ENCODE results near the gene RPS6KA5. TPM values are rescaled to one million over a fixed set of nuclear protein-coding genes. Genes with fewer than 3 reads are reported as not detected.
A peak's percentile ranks its signal among the peaks of the same experiment; 100 is the strongest.
"Not testable (repeated sequence)": the region's sequence is repeated elsewhere in the genome, so short reads cannot be mapped to it uniquely, and the experiment has no call there.

Gene RPS6KA5
- total RNA-seq, 1 donor from 2014 or later = 4.1 TPM

DNA sequence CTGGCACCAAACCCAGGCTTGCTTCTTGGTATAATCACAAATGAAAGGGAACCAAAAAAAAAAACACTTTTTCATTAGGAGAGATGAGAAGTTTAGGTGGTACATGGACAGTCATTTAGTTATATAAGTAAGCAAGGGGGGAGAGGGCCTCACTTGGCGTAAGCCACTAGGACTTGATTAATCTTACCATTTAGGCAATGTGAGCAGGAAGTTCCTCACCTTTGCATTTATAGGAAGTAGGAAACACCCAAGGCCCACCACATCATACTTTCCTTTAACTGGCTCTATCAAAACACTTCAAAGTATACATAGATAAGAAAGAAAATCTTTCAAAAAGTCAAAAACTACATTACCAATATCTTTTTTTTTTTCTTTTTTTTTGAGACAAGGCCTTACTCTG is 6.7 kb upstream of the RPS6KA5 start:
- DNase-seq (ENCODE audit: low spot score) = no peak

DNA sequence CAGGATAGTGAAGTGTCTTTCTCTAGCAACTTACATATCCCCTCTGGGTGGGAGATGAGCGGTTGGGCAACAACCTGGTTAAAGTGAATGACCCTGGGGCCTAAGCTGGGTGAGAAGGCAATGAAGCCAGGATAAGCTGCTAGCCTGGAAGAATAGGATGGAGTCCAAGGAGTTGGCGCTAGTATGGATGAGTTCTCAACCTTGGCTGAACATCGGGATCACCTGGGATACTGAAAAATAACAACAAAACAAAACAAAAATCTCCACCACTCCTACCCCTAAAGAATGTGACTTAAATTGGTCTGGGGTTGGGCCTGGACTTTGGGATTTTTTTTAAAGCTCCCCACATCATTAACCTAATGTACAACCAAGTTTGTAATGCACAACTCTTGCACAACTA is 4.8 kb upstream of the RPS6KA5 start:
- DNase-seq (ENCODE audit: low spot score) = no peak

- DNase-seq (ENCODE audit: low spot score) = no peak
Observed at GRCh38 chr14:91063119-91063518, 2.7 kb upstream of the RPS6KA5 start.

DNA sequence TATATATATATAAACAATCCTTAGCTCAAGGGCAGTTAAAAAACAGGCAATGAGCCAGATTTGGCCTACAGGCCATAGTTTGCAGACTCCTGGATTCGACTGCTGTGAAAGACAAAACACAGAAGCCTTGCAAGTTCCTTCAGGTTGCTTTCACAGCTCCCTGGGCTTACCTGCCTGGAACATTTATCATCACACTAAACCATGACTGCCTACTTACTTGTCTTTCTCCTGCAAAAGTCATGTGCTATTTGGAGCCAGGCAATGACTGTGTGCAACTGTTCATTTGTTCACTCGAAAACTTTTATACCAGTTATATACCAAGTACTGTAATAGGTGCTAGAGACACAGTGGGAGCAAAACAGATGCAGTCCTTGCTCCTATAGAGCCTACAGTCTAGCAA is 2.2 kb upstream of the RPS6KA5 start:
- DNase-seq (ENCODE audit: low spot score) = peak; percentile 37

GRCh38 chr14:91061056-91061887 is 831 bp upstream of the RPS6KA5 start:
- DNase-seq (ENCODE audit: low spot score) = no peak

- peak; percentile 35 for DNase-seq (ENCODE audit: low spot score)
Observed at GRCh38 chr14:91059576-91060350, 678 bp downstream of the RPS6KA5 start.

DNA sequence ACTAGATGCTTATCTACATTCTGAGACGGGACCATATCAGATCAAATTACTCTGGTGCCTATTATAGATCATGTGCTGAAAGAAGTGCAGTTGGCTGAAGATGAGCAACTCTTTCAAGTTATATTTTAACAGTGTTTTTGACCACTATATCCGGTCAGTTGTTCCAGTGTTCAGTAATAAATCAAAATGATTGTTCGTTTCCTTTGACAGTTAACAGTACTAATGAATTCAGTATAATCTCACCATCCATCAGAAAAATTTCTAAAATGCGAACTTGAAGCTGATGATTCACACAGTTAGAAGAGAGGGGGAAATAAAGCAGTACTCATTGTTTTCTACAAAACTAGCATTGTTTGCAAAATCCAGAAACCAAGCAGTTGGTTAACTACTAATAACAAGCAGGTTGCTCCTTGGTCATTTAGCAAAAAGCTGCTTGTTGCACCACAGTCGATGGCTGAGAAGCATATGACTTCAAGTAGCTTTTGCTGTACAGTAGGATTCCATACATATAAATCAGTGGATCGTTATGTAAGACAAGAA is 2.3 kb downstream of the RPS6KA5 start:
- DNase-seq (ENCODE audit: low spot score) = no peak

GRCh38 chr14:91056361-91056760 is 4.1 kb downstream of the RPS6KA5 start:
- no peak for DNase-seq (ENCODE audit: low spot score)

DNA sequence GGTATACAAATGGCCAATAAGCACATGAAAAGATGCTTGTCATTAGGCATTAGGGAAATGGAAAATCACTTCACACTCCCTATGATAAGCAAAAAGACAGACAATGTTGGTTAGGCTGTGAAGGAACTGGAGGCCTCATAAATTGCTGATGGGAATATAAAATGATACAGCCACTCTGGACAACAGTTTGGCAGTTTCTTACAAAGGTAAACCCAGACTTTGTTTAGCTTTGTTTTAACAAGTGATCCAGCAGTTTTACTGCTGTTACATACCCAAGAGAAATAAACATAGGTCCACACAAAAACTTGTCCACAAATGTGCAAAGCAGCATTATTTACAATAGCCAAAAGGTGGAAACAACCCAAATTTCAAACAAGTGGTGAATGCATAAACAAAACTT is 5.4 kb downstream of the RPS6KA5 start:
- DNase-seq (ENCODE audit: low spot score) = no peak

DNA sequence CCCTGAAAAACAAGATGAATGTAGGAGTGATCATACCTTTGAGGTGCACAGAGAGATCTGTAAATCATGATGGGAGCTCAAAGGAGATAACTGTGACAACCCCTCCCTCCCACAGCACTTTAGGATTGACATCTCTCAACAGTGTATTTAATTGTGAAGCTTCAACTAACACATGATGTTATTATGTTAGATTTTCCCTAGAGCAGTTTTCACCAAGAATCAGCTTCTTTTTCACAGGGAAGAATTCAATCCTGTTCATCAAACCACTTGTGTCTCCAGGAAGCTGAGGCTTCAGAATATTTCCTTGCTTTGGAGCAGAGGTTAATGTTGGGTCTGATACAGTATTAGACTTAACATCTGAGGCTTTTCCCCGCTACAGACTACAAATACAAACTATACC is 11.8 kb downstream of the RPS6KA5 start:
- no peak for DNase-seq (ENCODE audit: low spot score)

DNA sequence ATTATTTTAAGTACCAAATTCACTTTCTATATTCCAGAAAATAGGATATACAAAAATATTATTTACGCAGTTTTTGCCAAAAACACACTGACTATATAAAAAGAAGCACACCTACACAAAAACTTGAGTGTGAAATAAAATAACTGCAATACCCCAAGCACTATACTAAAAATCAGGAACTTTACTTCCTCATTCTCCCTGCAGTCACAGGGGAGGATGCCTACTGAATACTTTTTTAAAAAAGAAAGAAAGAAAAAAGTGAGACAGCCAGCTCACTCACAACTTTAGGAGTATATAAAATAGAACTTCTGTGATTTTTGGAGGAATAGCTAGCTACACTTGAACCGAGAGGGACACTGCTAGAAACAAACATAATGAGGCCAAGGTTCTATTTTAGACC is 12.2 kb downstream of the RPS6KA5 start:
- DNase-seq (ENCODE audit: low spot score) = no peak

GRCh38 chr14:91047174-91047753 is 13.2 kb downstream of the RPS6KA5 start:
- DNase-seq (ENCODE audit: low spot score) = no peak

DNA sequence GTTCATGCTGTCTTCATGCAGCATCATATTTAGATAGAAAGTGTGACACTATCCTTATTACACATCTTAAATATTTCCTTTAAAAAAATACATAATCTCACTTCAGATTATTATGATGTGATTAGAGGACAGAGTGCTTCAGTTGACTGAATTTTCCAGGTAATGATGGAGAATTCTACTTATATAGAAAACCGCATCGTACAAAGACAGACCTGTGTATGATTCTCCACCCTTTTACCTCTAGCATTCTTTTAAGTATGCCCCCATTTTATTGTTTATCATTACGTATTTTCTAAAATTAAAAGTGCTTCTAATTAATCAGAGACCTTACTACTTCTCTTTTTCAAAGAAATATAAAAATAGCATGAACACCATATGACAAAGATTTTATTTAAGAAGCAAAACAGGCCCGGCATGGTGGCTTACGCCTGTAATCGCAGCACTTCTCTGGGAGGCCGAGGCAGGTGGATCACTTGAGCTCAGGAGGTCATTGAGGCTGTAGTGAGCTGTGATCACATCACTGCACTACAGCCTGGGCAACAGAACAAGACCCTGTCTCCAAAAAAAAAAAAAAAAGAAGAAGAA is 13.9 kb downstream of the RPS6KA5 start:
- DNase-seq (ENCODE audit: low spot score) = no peak

- no peak for DNase-seq (ENCODE audit: low spot score)
Observed at GRCh38 chr14:91041450-91041849, 19.0 kb downstream of the RPS6KA5 start.

- DNase-seq (ENCODE audit: low spot score) = no peak
Observed at GRCh38 chr14:91040545-91040944, 19.9 kb downstream of the RPS6KA5 start.

GRCh38 chr14:91038439-91038838 is 22.0 kb downstream of the RPS6KA5 start:
- no peak for DNase-seq (ENCODE audit: low spot score)

DNA sequence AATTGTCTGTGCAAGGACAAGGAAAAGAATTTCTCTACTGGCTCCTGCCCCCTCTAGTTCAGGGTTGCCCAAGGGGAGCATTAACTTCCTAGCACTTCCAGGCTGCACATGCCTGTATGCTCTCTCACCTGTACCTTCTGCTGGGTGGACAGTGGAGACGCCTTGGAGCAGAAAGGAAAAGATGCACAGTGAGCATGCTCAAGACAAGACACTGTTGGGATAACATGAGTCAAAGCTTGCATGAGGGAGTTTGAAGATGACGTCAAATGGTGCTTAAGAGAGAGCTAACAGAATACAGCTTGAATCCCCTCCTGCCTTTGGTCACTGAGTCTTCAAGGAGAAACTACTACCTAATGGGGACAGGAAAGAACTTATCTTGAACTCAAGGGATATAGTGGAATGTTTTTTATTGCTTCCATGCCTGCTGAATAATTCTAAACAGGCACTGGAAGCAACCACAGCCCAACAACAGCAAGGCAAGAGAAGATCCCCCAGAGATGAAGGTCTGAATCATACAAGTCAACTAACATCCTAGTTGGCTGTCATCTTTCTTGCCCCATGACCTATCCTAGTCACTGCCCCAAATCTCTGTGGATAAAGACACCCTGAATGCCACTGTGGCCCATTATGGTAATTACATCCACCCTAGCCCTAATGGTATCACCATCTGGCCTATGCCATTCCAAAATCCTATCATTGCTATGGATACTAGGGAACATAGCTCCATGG is 23.5 kb downstream of the RPS6KA5 start:
- DNase-seq (ENCODE audit: low spot score) = no peak

GRCh38 chr14:91035855-91036254 is 24.6 kb downstream of the RPS6KA5 start:
- no peak for DNase-seq (ENCODE audit: low spot score)

DNA sequence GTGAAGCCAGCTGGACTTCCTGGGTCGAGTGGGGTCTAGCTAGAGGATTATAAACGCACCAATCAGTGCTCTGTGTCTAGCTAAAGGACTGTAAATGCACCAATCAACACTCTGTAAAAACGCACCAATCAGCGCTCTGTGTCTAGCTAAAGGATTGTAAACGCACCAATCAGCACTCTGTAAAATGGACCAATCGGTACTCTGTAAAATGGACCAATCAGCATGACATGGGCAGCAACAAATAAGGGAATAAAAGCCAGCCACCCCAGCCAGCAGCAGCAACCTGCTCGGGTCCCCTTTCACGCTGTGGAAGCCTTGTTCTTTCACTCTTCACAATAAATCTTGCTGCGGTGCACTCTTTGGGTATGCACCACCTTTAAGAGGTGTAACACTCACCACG is 26.1 kb downstream of the RPS6KA5 start:
- DNase-seq (ENCODE audit: low spot score) = not testable (repeated sequence)

DNA sequence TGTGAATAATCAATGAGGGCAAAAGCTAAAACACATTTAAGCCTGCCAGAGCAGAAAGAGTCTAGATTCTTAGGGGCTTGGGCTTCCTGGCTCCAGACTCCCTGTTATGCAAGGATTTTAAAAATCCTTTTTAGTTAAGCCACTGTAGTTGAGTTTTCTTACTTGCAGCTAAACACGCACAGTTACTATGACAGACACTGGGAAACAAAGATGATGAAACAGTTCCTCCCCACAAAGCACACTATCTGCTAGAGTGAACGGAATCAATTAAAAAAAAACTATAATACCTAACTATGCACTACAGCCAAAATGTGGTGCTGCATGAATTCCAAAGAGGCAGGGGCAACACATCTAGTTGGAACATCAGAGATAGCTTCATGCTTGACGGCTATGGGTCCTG is 28.2 kb downstream of the RPS6KA5 start:
- peak; percentile 47 for DNase-seq (ENCODE audit: low spot score)

DNA sequence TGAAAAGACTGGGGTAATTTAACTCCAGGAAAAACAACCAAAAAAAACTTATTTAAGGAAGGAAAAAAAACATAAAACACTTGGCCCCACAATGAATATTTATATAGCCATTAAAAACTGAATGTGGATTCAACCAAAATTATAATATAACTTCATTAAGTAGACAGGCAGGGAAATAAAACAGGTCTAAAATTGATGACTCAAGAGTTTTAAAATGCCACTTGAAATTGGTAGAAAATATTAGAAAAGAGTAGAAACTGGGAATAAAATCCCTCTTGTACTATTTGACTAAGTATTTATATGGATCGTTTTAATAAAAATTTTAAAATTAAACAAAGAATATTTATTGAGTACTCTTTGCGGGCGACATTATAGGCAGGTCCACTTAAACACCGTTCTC is 28.8 kb downstream of the RPS6KA5 start:
- DNase-seq (ENCODE audit: low spot score) = no peak
